HG03103 (cell line): ENCODE measurements around the gene SMIM36.
"Not testable (repeated sequence)": the region's sequence is repeated elsewhere in the genome, so short reads cannot be mapped to it uniquely, and the experiment has no call there.

ENCODE experiments used
- ATAC-seq: cut with Tn5 transposase; IDR thresholded peaks from one replicate; pipeline ENCODE4 v1.9.1; 2021; ENCODE audit warnings: low read depth; ENCODE audit not compliant: unreplicated experiment

The SMIM36 gene

DNA sequence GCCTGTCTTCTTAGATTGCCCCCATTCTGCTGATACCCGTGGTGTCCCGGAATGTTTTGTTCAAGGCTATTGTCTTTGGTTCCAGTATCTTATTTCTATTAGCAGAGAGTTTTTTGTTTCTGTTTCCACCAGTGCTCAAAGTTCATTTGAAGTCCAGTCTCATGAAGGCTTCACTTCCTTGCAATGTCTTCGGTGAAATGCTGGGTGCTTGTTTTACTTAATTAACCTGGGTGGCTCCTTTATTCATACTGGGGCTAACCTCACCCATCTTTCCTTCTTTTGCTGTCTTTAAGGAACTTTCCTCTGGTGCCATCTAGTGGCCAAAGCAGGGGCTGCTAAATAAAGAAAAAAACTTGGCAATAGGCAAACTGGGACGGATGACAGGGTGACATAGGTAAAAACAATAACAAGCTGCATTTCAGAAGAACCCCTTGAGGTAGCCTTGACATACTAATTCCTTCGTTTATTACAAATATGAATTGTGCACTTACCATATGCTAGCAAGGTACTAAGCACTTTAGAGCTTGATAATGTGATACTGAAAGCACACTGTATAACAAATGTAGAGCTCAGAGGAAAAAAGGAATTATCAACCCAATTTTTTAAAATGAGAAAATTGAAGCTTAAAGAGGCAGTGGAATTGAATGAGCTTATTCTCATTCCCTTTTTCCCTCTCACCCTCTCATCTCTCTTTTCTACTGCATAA, 2.8 kb upstream of the SMIM36 start:
- ATAC-seq: peak; percentile 56

DNA sequence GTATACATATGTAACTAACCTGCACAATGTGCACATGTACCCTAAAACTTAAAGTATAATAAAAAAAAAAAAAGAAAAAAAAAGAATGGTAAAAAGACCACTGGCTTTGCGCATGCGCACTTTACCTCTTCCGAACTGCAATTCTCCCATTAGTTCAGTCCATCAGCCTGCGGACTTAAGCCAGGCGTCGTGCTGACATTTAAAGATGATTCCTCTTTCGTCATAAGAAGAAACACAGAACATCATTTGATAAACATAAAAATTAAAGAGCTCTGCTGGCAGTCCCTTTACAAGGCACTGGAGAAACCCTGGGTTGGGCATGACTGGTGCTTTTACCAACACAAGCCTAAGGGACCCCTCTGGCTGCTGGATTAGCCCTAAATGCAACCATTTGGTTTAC, 3.6 kb downstream of the SMIM36 start:
- ATAC-seq: not testable (repeated sequence)

DNA sequence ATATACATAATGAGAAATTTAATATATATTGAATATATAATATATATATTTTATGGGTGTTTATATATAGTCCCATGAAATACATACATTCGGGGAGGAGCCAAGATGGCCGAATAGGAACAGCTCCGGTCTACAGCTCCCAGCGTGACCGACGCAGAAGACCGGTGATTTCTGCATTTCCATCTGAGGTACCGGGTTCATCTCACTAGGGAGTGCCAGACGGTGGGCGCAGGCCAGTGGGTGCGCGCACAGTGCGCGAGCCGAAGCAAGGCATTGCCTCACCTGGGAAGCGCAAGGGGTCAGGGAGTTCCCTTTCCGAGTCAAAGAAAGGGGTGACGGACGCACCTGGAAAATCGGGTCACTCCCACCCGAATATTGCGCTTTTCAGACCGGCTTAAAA, 9.6 kb downstream of the SMIM36 start:
- not testable (repeated sequence) for ATAC-seq

DNA sequence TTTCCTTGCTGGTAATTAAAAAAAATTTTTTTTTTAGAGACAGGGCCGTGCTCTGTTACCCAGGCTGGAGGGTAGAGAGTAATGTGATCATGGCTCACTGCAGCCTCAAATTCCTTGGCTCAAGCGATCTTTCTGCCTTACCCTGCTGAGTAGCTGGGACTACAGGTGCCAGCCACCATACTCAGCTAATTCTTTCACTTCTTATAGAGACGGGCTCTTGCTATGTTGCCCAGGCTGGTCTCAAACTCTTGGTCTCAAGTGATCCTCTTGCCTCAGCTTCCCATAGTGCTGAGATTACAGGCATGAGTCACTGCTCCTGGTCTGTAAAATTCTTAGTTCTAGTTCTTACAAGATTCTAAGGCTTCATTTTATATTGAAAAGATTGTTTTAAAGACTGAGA, 11.1 kb downstream of the SMIM36 start:
- ATAC-seq: no peak

DNA sequence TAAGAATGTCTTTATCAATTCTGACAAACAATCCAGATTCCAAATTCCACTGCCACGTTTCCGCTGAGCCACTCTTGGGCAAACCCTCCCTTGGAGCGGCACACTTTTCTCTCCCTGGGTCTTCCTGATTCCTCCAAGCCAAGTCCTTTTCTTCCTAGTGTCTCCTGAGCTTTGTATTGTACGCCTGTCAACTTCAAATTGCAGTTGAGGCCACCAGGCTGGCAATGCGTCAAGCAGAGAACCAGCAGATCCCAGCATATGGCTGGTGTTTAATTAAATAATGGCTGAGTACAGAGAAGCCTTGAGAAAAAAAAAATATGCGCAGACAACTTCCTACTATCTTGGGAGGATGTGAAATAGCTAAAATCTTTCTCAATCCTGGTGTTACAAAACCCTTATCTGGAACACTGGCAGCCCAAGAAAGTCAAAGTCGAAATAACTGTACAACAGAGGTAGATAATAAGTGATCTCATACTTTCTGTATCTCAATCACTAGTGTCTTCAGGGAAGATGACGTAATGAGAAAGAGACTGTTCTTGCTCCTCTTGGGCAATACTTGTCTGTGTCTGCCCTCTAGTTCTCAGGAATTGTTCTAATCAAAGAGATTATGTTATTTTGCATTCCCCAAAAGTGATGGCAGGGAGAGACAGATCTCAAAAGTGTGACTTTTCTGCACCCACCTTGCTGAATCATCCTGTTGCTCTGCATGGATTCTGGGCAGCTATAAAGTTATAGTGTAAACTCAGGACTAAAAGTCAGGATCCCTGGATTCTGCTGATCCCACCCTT, 15.0 kb downstream of the SMIM36 start:
- ATAC-seq: no peak

DNA sequence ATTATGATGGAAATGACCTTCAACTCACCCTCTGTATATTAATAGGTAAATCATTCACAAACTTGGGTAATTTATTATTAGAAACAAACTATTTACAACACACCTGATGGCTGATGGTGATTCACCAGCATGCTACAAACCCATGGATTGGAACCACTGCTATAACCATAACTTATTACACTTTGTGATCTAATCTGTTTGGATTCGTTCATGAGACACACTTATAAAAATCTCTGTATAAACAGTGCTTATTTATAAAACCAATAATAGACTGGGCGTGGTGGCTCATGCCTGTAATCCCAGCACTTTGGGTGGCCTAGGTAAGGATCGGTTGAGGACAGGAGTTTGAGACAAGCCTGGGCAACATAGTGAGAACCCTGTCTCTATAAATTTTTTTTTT, 16.0 kb downstream of the SMIM36 start:
- no peak for ATAC-seq

DNA sequence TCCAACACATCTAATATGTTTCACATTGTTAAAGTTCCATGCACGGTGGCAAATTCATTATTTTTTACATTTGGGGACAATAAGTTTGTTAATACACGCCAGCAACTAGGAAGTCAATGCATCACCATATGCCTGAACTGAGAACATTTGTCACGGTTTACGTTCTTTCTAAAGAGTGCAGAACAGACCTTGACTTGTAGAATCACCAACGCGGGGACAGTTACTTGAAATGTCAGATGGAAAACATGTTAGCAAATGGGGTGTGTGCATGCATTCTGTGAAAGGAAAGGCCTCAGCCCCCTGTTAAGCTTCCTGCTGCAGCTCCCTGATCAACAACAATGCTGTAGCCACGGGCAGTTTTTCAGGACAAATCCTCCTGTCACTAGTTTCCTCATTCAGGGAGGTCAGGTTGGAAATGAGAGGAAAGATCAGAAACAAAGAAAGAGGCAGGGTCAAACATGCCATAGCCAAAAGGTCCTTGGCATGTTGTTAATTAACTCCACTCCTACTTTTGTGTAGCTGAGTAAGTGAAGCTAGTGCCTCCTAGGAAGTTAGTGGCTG, 18.4 kb downstream of the SMIM36 start:
- no peak for ATAC-seq

DNA sequence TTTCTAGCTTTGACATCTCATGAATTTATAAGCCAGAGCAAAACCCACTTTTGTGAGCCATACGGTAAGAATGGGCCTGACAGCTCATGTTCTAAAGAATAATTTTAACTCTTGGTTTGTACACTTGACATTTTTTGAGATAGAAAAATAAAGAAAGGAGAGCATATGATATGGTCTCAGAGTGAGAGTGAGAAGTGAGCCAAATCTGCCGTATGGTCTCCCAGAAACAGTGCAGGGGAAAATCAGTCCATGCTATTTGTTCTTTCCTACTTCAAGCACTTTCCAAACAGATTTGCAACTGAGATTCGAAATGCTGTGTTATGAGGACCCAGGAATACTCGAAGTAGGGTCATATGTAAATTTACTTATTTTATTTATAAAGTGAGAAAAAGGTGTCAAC, 20.9 kb downstream of the SMIM36 start:
- ATAC-seq: no peak

DNA sequence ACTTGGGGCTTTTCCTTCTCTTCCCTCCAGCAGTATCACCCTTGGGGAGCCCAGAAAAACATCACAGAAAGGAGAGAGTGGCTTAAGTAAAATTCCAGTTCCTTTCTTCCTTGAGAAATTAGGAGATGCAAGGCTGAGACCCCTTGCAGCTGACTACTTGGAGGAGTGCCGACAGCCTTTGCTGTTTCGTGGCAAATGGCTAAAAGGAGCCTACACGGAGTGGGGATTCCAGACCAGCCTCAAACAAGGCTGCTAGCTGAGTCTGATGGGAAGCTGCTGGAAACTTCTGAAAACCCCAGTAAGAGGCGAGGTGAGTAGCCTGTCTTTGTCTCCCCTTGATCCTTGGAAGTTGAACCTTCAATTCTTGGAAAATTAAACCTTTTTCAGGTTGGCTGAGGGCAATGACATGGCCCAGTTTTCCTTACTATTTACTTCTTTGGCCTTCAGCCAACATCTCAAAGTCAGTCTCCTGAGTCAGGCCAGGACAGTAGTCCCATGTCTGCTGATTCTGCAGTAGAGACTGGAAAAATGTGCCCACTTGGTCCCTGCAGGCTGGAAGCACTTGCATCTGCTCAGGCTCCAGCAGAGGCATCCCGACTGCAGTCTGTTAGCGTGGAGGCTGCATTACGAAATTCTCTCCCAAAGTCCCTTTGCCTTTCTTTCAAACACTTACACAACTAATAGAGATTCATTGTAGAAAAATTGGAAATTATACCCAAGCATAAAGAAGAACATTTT, 23.4 kb downstream of the SMIM36 start:
- ATAC-seq: no peak

DNA sequence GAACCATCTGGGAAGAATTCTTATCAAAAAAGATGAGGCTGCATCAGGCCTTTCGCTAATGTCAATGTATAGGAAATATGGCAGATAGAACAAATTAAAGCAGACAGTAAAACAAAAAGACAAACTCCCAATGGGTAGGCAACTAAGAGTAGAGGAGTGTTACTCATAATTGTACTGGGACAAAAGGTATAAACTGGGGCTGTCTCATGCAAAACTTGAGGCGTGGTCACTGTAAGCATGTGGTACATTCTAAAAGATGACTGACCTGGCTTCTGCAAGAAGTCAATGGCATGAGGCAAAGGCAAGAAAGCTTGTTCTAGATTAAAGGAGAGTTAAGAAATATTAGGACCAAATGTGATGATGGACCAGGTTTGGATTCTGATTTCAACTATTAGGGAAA, 26.7 kb downstream of the SMIM36 start:
- no peak for ATAC-seq

DNA sequence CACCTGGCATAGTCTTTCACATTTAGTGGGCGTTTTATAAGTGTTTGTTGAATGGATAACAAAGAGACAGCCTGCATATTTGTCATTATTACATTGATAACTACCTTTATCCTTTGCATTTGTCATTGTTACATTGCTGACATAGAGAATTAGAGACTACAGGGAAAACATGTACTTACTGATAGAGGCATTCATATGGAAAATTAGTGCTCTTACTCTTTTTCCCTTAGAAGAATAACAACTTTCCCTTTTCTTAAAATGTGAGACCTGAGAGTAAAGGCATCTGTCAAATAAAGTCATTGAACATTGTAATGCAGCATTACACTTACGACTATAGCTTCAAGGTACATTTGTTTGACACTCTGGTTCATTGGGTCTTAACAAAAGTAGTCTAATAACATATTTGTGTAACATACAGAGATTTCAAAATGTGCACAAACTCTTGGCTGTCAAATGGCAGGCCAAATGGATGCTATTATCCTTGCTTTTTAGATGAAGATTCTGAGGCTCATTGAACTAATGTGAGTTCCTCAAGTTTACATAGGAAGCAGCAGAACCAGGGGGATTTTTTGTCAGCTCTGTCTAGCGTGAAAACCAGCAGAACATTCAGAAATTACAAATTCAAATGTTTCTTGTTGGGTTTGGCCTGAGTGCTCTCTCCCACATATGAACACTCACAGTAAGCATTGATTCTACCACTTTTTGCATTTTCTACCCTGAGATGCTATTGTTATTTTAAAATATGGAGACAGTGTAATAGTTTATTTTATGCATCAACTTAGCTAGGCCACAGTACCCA, 28.5 kb downstream of the SMIM36 start:
- no peak for ATAC-seq

DNA sequence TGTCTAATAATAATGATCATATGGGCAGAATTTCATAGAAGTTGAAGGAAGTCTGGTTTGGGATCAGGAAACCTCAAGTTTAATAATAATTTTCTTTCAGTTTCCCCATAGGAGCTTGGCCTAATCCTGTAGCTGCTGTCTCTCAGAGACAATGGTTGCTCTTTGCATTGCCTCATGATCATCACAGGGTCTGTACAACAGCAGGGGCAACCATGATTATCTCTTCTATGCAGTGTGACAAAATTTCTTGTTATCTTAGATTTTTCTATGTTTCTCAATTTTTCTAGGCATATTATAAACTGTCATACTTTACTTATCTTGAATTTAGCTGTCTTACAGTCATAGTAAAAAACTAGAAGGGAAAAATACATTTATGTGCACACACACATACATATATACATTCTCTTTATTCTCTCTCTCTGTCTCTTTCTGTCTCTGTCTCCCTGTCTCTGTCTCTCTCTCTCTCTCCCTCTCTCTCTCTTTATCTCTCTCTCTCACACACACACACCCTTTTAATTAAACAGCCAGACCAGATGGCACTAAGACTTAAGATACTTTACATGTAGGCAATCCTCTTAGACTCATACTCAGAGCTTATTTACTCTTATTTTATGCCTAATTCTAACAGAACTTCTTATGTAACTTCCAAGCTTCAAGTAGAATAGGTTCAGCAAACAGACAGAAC, 30.5 kb downstream of the SMIM36 start:
- no peak for ATAC-seq

DNA sequence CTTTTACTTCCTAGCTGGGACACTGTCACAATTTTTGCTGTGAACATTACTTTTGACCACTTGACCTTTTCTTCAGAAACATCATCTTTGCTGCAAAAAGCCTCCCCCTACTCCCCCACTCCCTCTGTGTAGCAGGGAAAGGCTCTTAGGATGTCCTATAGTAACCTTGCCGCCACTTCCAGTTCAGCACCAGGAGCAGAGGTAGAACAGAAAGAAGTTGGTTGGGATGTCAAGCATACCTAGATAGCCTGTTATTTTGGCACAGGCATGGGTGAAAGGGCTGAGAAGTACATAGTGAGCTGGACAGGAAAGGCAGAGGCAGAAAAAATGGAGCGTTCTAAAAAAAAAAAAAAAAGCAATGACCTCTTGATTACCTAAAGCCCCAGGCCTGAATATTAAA, 31.3 kb downstream of the SMIM36 start:
- no peak for ATAC-seq

DNA sequence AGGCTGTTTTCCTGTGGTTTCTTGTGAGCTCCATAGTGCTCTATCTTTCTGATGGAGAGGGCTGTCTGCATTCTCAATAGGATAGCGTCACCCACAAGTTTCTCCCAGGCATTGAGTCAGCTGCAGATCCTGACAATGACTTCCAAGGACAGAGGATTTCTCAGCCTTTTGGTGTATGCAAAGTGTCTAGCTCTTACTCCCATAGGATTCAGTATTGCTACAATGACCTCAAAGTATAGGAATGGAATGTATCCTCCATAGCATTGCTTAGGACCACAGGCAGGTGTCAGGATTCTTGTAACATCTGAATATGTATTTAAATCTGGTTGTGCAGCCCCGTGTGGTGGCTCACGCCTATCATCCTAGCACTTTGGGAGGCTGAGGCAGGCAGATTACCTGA, 32.3 kb downstream of the SMIM36 start:
- no peak for ATAC-seq

DNA sequence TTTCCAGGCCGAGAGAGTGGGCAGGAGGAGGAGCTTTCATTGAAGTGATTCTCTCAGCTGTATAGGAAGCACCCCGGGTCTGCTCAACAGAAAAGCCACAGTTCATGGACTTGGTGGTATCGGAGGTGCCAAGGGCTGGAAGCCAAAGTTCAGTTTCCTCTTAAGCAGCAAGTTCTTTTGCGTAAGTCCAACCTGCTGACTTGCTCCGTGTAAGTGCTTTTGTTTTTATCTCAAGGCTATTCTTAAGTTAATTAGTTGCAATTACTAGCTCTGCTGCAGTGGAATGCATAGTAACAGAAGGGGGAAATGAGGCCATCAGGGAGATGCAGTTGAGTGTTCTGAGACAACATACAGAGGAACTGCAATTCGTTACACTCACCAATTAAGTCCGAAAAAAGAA, 44.6 kb downstream of the SMIM36 start:
- no peak for ATAC-seq

DNA sequence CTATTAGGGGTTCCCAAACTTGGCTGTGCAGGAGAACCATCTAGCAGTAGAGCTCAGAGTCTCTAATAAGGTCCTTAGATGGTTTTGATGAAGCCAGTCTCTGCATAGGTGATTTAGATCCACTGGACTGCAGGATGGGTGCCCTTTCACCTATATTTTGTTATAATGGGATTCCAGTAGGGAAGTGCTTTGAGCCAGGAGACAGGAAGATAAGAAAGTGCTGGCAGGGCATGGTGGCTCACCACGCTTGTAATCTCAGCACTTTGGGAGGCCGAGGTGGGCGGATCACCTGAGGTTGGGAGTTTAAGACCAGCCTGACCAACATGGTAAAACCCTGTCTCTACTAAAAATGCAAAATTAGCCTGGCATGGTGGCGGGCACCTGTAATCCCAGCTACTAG, 45.5 kb downstream of the SMIM36 start:
- not testable (repeated sequence) for ATAC-seq

DNA sequence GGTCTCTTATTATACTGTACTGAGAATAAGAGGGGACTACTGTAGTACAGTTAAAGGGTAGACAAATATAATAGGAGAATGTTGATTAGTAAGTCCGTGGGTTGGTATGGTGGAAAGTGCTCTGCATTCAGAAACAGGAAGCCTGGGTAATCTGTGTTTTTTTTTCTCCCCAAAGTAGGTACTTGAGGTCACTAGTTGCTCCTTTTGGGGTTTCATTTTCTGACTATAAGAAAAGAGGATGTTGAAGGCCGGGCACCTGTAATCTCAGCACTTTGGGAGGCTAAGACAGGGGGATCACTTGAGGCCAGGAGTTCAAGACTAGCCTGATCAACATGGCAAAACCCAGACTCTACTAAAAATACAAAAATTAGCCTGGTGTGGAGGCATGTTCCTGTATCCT, 47.7 kb downstream of the SMIM36 start:
- peak; percentile 86 for ATAC-seq

DNA sequence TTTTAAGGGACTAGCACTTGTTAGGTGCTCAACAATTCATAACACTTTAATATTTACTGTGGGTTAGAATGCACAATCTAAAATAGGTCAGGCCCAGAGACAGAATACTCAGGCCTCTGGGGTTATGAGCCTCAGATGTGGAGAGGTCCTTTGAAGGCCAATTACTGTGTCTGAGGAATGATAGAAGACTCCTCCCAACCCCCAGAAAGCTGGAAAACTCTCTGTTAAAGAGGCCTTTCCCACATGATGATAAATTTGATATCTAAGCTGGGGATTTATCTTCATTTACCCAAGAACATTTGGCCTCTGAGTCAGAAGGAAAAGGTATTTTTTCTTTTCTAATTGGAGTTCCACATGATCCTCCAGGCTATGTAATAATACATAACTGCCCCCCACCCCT, 48.5 kb downstream of the SMIM36 start:
- no peak for ATAC-seq

DNA sequence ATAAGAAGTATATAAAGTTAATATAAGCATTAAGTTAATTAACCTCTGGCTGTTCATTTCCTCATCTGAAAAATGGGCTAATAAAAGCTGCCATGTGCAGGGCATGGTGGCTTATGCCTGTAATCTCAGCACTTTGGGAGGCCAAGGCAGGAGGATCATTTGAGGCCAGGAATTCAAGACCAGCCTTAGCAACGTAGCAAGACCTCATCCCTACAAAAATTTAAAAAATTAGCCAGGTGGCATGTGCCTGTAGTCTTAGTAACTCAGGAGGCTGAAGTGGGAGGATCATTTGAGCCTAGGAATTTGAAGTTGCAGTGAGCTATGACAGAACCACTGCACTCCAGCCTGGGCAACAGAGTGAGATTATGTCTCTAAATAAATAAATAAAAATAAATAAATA, 49.0 kb downstream of the SMIM36 start:
- no peak for ATAC-seq

DNA sequence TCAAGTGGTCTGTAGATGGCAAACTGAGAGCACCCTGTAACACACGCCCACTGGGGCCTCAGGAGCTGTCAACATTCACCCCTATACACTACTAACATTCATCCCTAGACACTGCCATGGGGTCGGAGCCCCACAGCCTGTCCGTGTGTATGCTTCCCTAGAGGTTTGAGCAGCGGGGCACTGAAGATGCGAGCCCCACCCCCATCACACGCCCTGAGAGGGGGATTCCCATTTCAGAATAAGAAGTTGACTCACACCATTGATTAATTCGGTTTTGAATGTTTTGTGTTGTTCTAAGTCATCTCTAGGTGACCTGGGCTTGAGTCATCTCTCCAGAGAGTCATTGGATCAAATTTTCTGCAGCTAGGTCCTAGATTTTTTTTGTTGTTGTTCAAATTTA, 52.3 kb downstream of the SMIM36 start:
- ATAC-seq: no peak
